ENCODE measurements around the gene GRHPR.
A peak's percentile ranks its signal among the peaks of the same experiment; 100 is the strongest.
"Not testable (repeated sequence)": the region's sequence is repeated elsewhere in the genome, so short reads cannot be mapped to it uniquely, and the experiment has no call there.

GRHPR gene

GRCh38 chr9:37422289-37423104 is at the start of gene GRHPR:
TSS of gene GRHPR (plus strand) at chr9:37422696. CDS start at chr9:37422751, 55 bp downstream.
- peak; percentile 21 for DNase-seq

GRCh38 chr9:37372839-37373238 is 49.7 kb upstream of the GRHPR start:
- no peak for DNase-seq

GRCh38 chr9:37373621-37374020 is 48.9 kb upstream of the GRHPR start:
- DNase-seq = no peak

GRCh38 chr9:37374892-37375291 is 47.6 kb upstream of the GRHPR start:
- no peak for DNase-seq

- DNase-seq = no peak
Measured at GRCh38 chr9:37377688-37378612, 44.5 kb upstream of the GRHPR start.

- no peak for DNase-seq
Measured at GRCh38 chr9:37378613-37379004, 43.9 kb upstream of the GRHPR start.

- no peak for DNase-seq
Measured at GRCh38 chr9:37379835-37380234, 42.7 kb upstream of the GRHPR start.

- DNase-seq = no peak
Measured at GRCh38 chr9:37380570-37380969, 41.9 kb upstream of the GRHPR start.

GRCh38 chr9:37381094-37381741 is 41.3 kb upstream of the GRHPR start:
- no peak for DNase-seq

GRCh38 chr9:37382161-37382981 is 40.1 kb upstream of the GRHPR start:
- DNase-seq = no peak

- no peak for DNase-seq
Measured at GRCh38 chr9:37382982-37383357, 39.5 kb upstream of the GRHPR start.

GRCh38 chr9:37383393-37383792 is 39.1 kb upstream of the GRHPR start:
- DNase-seq = no peak

- DNase-seq = no peak
Measured at GRCh38 chr9:37383876-37384746, 38.4 kb upstream of the GRHPR start.

GRCh38 chr9:37385286-37385685 is 37.2 kb upstream of the GRHPR start:
- DNase-seq = no peak

- no peak for DNase-seq
Measured at GRCh38 chr9:37386988-37387387, 35.5 kb upstream of the GRHPR start.

GRCh38 chr9:37390759-37391158 is 31.7 kb upstream of the GRHPR start:
- no peak for DNase-seq

- DNase-seq = no peak
Measured at GRCh38 chr9:37392272-37392671, 30.2 kb upstream of the GRHPR start.

- DNase-seq = no peak
Measured at GRCh38 chr9:37395229-37395628, 27.3 kb upstream of the GRHPR start.

GRCh38 chr9:37395663-37396062 is 26.8 kb upstream of the GRHPR start:
- no peak for DNase-seq

GRCh38 chr9:37397948-37398347 is 24.5 kb upstream of the GRHPR start:
- DNase-seq = not testable (repeated sequence)

GRCh38 chr9:37398464-37399025 is 24.0 kb upstream of the GRHPR start:
- DNase-seq = no peak

Measured in GOT3 (cell line).